K562 (cell line): ENCODE data around the gene GMEB1. TPM values are rescaled to one million over a fixed set of nuclear protein-coding genes. Genes with fewer than 3 reads are reported as not detected.

Experiments
- CBX5 ChIP-seq: IDR thresholded peaks from 2 replicates; pipeline ENCODE4 v1.6.1; 2014; ENCODE audit warnings: low read depth, borderline replicate concordance
- DMBX1 ChIP-seq: fragments of 250-450 bp; sonication (Bioruptor Pico); IDR thresholded peaks from 2 replicates; pipeline ENCODE4 v1.8.0; 2022; ENCODE audit warnings: inconsistent platforms, mild to moderate bottlenecking, moderate library complexity, borderline replicate concordance
- E2F5 ChIP-seq: sonication (generic); formaldehyde crosslinking; IDR thresholded peaks from 2 replicates; pipeline ENCODE4 v1.8.0; 2022; ENCODE audit warnings: mild to moderate bottlenecking, missing genetic modification reagents
- ELK1 ChIP-seq: sonication (generic); formaldehyde crosslinking; IDR thresholded peaks from 2 replicates; pipeline ENCODE4 v1.8.1; 2022; ENCODE audit warnings: missing genetic modification reagents
- HDAC6 ChIP-seq: IDR thresholded peaks from 2 replicates; pipeline ENCODE4 v1.6.1; 2012; ENCODE audit warnings: low read depth, mild to moderate bottlenecking, control low read depth, inconsistent platforms, low read length, moderate library complexity
- HNRNPLL ChIP-seq: fragments of 200-400 bp; formaldehyde crosslinking; IDR thresholded peaks from 2 replicates; pipeline ENCODE4 v1.6.1; 2017; ENCODE audit warnings: low read length, low read depth, mild to moderate bottlenecking; ENCODE audit not compliant: poor library complexity, severe bottlenecking
- MLX ChIP-seq, 2 experiments: fragments of 450-650 bp in 1 of 2; sonication (generic) in 1 of 2; formaldehyde crosslinking; conservative IDR thresholded peaks; 2 replicates each; pipeline versions ENCODE4 v1.4.0 to v1.8.1; 2020 to 2022; ENCODE audit warnings: mild to moderate bottlenecking in 1 of 2, missing genetic modification reagents in 1 of 2
- MNT ChIP-seq, 2 experiments: fragments of 450-650 bp; conservative IDR thresholded peaks; 2 replicates each; pipeline ENCODE4 v1.6.1; 2017; ENCODE audit warnings: mild to moderate bottlenecking in 2 of 2, moderate library complexity in 2 of 2
- PHB2 ChIP-seq: fragments of 450-650 bp; IDR thresholded peaks from 2 replicates; pipeline ENCODE4 v1.6.1; 2017; ENCODE audit warnings: low read depth
- SMARCE1 ChIP-seq: fragments of 450-650 bp; IDR thresholded peaks from 2 replicates; pipeline ENCODE4 v1.7.1; 2016; ENCODE audit warnings: mild to moderate bottlenecking
- TEAD1 ChIP-seq, 2 experiments: fragments of 450-650 bp in 1 of 2; sonication (generic) in 1 of 2; formaldehyde crosslinking; IDR thresholded peaks; 2 replicates each; pipeline versions ENCODE4 v1.4.0 to v1.8.0; 2020 to 2022; ENCODE audit warnings: mild to moderate bottlenecking in 2 of 2, missing genetic modification reagents in 1 of 2
- TEAD2 ChIP-seq: fragments of 450-650 bp; IDR thresholded peaks from 2 replicates; pipeline ENCODE4 v1.6.1; 2016; ENCODE audit warnings: missing genetic modification characterization, control low read depth, missing compliant biosample characterization
- ZC3H4 ChIP-seq: sonication (generic); formaldehyde crosslinking; IDR thresholded peaks from 2 replicates; pipeline ENCODE4 v1.9.0; 2021; ENCODE audit warnings: missing genetic modification reagents, borderline replicate concordance
- ZNF134 ChIP-seq: fragments of 250-450 bp; sonication (Bioruptor Pico); conservative IDR thresholded peaks from 2 replicates; pipeline ENCODE4 v1.4.0; 2020
- polyA plus RNA-seq, 8 experiments: library from polyadenylated mRNA; depleted of rRNA in 4 of 8; stranded (reverse) in 5 of 8; unstranded in 3 of 8; fragments of >200 nt; fragmentation: Nextera tagmentation in 2 of 8; fragmentation: Illumina TruSeq in 1 of 8; extraction: Ambion mirVana in 2 of 8; extraction: Trizol in 1 of 8; gene quantifications; 2 replicates each; pipeline versions ENCODE4 v1.2.1 to v1.2.3, GENCODE V29; 2011 to 2014; ENCODE audit warnings: inconsistent platforms in 1 of 8, missing spikeins in 1 of 8
- total RNA-seq, 7 experiments: library from RNA; depleted of rRNA in 6 of 7; stranded (reverse); fragments of >200 nt in 6 of 7; fragmentation: Illumina TruSeq in 2 of 7; extraction: Trizol in 2 of 7; gene quantifications; 2 replicates each; pipeline versions ENCODE4 v1.2.1 to v1.2.3, GENCODE V29; 2011 to 2021; ENCODE audit warnings: low replicate concordance in 1 of 7
- TF ChIP-seq, protein P1 (sequence below): fragments of 200-800 bp; sonication (Bioruptor generic); IDR thresholded peaks from 2 replicates; pipeline ENCODE4 v1.6.1; 2017; ENCODE audit warnings: missing genetic modification characterization, missing compliant biosample characterization
- TF ChIP-seq, protein P2 (sequence below), 2 experiments: IDR thresholded peaks; 2 replicates each; pipeline ENCODE4 v1.6.1; 2011; ENCODE audit warnings: borderline replicate concordance in 1 of 2, control low read depth in 1 of 2, low read depth in 1 of 2, low read length in 1 of 2, mild to moderate bottlenecking in 1 of 2, mixed read lengths in 1 of 2, moderate library complexity in 1 of 2; ENCODE audit not compliant: insufficient read depth in 1 of 2, insufficient read length in 1 of 2, poor library complexity in 1 of 2, severe bottlenecking in 1 of 2; ENCODE audit errors: extremely low read depth in 1 of 2
- TF ChIP-seq, protein P3 (sequence below): fragments of 450-650 bp; IDR thresholded peaks from 2 replicates; pipeline ENCODE4 v1.6.1; 2016; ENCODE audit warnings: low read depth, mild to moderate bottlenecking, moderate library complexity

GMEB1 gene
- total and polyA plus RNA-seq, 9 of the 15 experiments (the other 6 are each of a cell fraction or from before 2014, with no cell fraction given) = 6.6 to 17.5 (median 8.5) TPM

- TF ChIP-seq, protein P1, sequence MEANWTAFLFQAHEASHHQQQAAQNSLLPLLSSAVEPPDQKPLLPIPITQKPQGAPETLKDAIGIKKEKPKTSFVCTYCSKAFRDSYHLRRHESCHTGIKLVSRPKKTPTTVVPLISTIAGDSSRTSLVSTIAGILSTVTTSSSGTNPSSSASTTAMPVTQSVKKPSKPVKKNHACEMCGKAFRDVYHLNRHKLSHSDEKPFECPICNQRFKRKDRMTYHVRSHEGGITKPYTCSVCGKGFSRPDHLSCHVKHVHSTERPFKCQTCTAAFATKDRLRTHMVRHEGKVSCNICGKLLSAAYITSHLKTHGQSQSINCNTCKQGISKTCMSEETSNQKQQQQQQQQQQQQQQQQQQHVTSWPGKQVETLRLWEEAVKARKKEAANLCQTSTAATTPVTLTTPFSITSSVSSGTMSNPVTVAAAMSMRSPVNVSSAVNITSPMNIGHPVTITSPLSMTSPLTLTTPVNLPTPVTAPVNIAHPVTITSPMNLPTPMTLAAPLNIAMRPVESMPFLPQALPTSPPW (CRISPR knock-in tag) = peak; percentile 75
- TF ChIP-seq MLX (CRISPR knock-in tag; conservative IDR thresholded peaks at IDR 0.05) = 0 out of 4 replicates have a peak, but pooled peaks of 1 of the 2 experiments have one; percentile 3
- TF ChIP-seq PHB2 = peak; percentile 47; the same call in 1 of the 2 replicates
- TF ChIP-seq ELK1 (CRISPR knock-in tag) = no peak
- peak; percentile 48; the same call in 1 of the 2 replicates for TF ChIP-seq ZC3H4 (CRISPR knock-in tag)
- TF ChIP-seq, protein P2, sequence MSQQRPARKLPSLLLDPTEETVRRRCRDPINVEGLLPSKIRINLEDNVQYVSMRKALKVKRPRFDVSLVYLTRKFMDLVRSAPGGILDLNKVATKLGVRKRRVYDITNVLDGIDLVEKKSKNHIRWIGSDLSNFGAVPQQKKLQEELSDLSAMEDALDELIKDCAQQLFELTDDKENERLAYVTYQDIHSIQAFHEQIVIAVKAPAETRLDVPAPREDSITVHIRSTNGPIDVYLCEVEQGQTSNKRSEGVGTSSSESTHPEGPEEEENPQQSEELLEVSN (IDR thresholded peaks at IDR 0.05; ENCODE audit: borderline replicate concordance in 1 of 2, extremely low read depth in 1 of 2, insufficient read depth in 1 of 2, insufficient read length in 1 of 2, low read depth in 1 of 2, low read length in 1 of 2, poor library complexity in 1 of 2, severe bottlenecking in 1 of 2) = peak in 1 of 2 experiments; percentile 58
- TF ChIP-seq TEAD1 (CRISPR knock-in tag; IDR thresholded peaks at IDR 0.05) = 0 out of 4 replicates have a peak, but pooled peaks of 1 of the 2 experiments have one; percentile 27
- no peak for TF ChIP-seq TEAD2
- no peak for TF ChIP-seq DMBX1
- TF ChIP-seq, protein P3, sequence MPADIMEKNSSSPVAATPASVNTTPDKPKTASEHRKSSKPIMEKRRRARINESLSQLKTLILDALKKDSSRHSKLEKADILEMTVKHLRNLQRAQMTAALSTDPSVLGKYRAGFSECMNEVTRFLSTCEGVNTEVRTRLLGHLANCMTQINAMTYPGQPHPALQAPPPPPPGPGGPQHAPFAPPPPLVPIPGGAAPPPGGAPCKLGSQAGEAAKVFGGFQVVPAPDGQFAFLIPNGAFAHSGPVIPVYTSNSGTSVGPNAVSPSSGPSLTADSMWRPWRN = 0 out of 2 replicates have a peak, but pooled peaks have one; percentile 18
- TF ChIP-seq E2F5 (CRISPR knock-in tag) = no peak
- TF ChIP-seq MNT (conservative IDR thresholded peaks at IDR 0.05) = peak in 1 of 2 experiments; percentile 60; a peak in 1 of 4 replicates
- no peak for TF ChIP-seq HDAC6
- TF ChIP-seq ZNF134 (CRISPR knock-in tag) = no peak
- TF ChIP-seq CBX5 = no peak
- peak; percentile 28; the same call in 1 of the 2 replicates for TF ChIP-seq SMARCE1
- peak; percentile 44 for TF ChIP-seq HNRNPLL
These were observed 68.9 kb downstream of the GMEB1 start (continued) for GRCh38 chr1:28737307-28738132.
